ENCODE data around the gene MAFG.
A peak's percentile ranks its signal among the peaks of the same experiment; 100 is the strongest.

GRCh38 chr17:81907219-81908145 is 20.1 kb downstream of the MAFG start:
- 0 out of 2 replicates have a peak, but pooled peaks have one; percentile 7 for TF ChIP-seq CTCF (IDR thresholded peaks at IDR 0.05; ENCODE audit: low read length)
- TF ChIP-seq EZH2 (optimal IDR thresholded peaks at IDR 0.05; ENCODE audit: low read depth, low read length), result no peak

Data from MM.1S (cell line).